SK-N-SH treated with all-trans-retinoic acid at 6 μM for 48 hours (cell line): ENCODE results near the gene HOXA2.

Experiments used
- ARNTL ChIP-seq: fragments of 450-650 bp; formaldehyde crosslinking; IDR thresholded peaks from 2 replicates; pipeline ENCODE4 v1.5.0; 2020; ENCODE audit warnings: low read depth, mild to moderate bottlenecking, moderate library complexity, borderline replicate concordance
- BACH2 ChIP-seq: fragments of 250-450 bp; sonication (Bioruptor Pico); IDR thresholded peaks from 2 replicates; pipeline ENCODE4 v1.9.0; 2021; ENCODE audit warnings: mild to moderate bottlenecking, borderline replicate concordance
- GLIS3 ChIP-seq: fragments of 250-450 bp; sonication (Bioruptor Pico); IDR thresholded peaks from 2 replicates; pipeline ENCODE4 v1.5.0; 2020; ENCODE audit warnings: mild to moderate bottlenecking, moderate library complexity
- RARB ChIP-seq: fragments of 250-450 bp; sonication (Bioruptor Pico); IDR thresholded peaks from 2 replicates; pipeline ENCODE4 v1.8.0; 2021; ENCODE audit warnings: mild to moderate bottlenecking, moderate library complexity
- ZFP3 ChIP-seq: fragments of 250-450 bp; sonication (Bioruptor Pico); IDR thresholded peaks from 2 replicates; pipeline ENCODE4 v1.5.0; 2020; ENCODE audit warnings: mild to moderate bottlenecking, moderate library complexity
- ZFP30 ChIP-seq: fragments of 450-650 bp; formaldehyde crosslinking; IDR thresholded peaks from 2 replicates; pipeline ENCODE4 v1.5.0; 2022; ENCODE audit warnings: mild to moderate bottlenecking, moderate library complexity
- ZNF70 ChIP-seq: fragments of 450-650 bp; formaldehyde crosslinking; IDR thresholded peaks from 2 replicates; pipeline ENCODE4 v1.5.0; 2020; ENCODE audit warnings: mild to moderate bottlenecking, moderate library complexity

DNA sequence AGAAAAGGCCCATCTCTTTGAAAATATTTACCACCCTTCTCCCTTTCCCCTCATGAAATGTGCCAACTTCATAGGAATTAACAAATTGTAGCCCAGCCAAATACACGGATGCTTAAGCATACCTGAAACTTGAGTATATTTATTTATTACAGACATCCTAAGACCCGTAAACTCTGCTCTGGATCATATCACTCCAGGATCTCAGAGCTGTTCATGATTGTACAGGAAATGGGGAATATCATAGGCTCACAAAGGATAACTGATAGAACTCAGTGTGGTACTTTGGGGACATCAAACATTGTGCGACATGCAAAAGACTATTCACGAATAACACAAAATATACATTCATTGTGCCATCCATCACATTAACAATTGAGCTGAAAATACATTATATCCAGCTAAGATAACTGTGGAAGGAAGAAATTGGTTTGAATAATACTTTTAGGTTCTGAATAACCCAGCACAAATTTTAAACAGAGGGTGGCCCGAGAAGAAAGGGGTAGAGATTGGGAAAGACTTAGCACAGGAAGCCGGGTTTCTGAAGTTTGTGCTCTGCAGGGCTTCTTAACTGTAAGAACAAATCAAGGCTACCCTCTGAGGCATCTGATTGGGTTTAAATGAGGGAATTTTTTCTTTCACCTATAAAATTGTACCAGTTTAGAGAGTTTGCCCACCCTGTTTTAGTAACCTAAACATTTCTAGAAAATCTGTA is 9.1 kb downstream of the HOXA2 start:
- TF ChIP-seq ZFP30 (CRISPR knock-in tag) = no peak
- no peak for TF ChIP-seq GLIS3 (CRISPR knock-in tag)
- TF ChIP-seq RARB = no peak
- TF ChIP-seq ZFP3 (CRISPR knock-in tag) = no peak
- no peak for TF ChIP-seq BACH2 (CRISPR knock-in tag)
- TF ChIP-seq ZNF70 (CRISPR knock-in tag) = no peak
- no peak for TF ChIP-seq ARNTL
